ENCODE data around the gene BABAM1.

Gene BABAM1

GRCh38 chr19:17312189-17313113, 45.2 kb downstream of the BABAM1 start:
- TF ChIP-seq CTCF (IDR thresholded peaks at IDR 0.05): no peak

GRCh38 chr19:17314007-17314593, 46.9 kb downstream of the BABAM1 start:
- TF ChIP-seq CTCF (IDR thresholded peaks at IDR 0.05): no peak

- no peak for TF ChIP-seq CTCF (IDR thresholded peaks at IDR 0.05)
Measured at GRCh38 chr19:17318966-17319365, 51.7 kb downstream of the BABAM1 start.

- TF ChIP-seq CTCF (IDR thresholded peaks at IDR 0.05): no peak
Measured at GRCh38 chr19:17319473-17320238, 52.4 kb downstream of the BABAM1 start.

- TF ChIP-seq CTCF (IDR thresholded peaks at IDR 0.05): no peak
Measured at GRCh38 chr19:17320435-17320834, 53.2 kb downstream of the BABAM1 start.

- TF ChIP-seq CTCF (IDR thresholded peaks at IDR 0.05): no peak
Measured at GRCh38 chr19:17321655-17322489, 54.6 kb downstream of the BABAM1 start.

GRCh38 chr19:17322854-17323253, 55.6 kb downstream of the BABAM1 start:
- no peak for TF ChIP-seq CTCF (IDR thresholded peaks at IDR 0.05)

Data from LNCAP (cell line).